DOHH2 (cell line): ENCODE measurements around the gene SIK1.

Experiments
- CTCF ChIP-seq: fragments of 200-600 bp; sonication (generic); IDR thresholded peaks from one replicate; pipeline ENCODE4 v1.5.1; 2014; ENCODE audit warnings: antibody characterized with exemption, mild to moderate bottlenecking, low read depth, low read length; ENCODE audit not compliant: poor library complexity, severe bottlenecking
- EZH2phosphoT487 ChIP-seq: fragments of 200-600 bp; sonication (generic); IDR thresholded peaks from 2 replicates; pipeline ENCODE4 v1.6.1; 2017; ENCODE audit warnings: borderline replicate concordance, mild to moderate bottlenecking, antibody characterized with exemption, low read length, moderate library complexity, mixed read lengths

- TF ChIP-seq CTCF (no peak), EZH2phosphoT487 (no peak)
Observed at GRCh38 chr21:43369124-43369523, 57.8 kb downstream of the SIK1 start.
